ENCODE measurements around the gene PCNT.

The PCNT gene

DNA sequence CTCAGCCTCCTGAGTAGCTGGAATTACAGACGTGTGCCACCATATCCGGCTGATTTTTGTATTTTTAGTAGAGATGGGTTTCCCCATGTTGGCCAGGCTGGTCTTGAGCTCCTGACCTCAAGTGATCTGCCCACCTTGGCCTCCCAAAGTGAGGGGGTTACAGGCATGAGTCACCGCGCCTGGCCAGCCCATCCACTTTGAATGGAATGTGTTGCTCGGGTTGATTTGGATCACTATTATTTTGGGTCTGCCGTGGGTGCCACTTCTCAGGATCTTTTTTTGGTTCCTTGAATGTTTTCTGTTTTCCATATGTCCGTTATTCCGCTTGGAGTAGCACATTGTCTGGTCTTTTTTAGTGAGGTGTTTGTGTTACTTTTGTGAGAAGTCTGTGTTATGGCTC, 17.0 kb downstream of the PCNT start:
- no peak for DNase-seq (ENCODE audit: low read depth)

GRCh38 chr21:46344219-46344915, 20.4 kb downstream of the PCNT start:
- DNase-seq (ENCODE audit: low read depth), result no peak

GRCh38 chr21:46345861-46346260, 21.9 kb downstream of the PCNT start:
- DNase-seq (ENCODE audit: low read depth), result no peak

- DNase-seq (ENCODE audit: low read depth), result no peak
These were observed 22.6 kb downstream of the PCNT start for GRCh38 chr21:46346296-46347202.

DNA sequence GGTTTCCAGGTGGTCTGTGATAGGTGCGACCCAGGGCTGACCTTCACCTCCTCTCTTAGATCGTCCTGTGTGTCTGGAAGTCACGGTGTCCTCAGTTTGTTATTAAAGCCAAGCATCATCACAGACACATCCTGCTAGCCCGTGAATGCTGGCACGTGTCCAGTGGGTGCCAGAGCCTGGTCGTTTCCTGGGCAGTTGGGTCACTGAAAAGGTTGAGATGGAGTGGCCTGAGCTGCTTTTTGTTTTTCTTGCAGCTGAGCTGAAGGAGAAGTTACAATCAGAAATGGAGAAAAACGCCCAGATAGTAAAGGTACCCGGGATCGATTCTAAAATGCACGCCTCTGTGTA, 23.2 kb downstream of the PCNT start:
- no peak for DNase-seq (ENCODE audit: low read depth)

GRCh38 chr21:46347791-46348381, 23.9 kb downstream of the PCNT start:
- DNase-seq (ENCODE audit: low read depth), result no peak

DNA sequence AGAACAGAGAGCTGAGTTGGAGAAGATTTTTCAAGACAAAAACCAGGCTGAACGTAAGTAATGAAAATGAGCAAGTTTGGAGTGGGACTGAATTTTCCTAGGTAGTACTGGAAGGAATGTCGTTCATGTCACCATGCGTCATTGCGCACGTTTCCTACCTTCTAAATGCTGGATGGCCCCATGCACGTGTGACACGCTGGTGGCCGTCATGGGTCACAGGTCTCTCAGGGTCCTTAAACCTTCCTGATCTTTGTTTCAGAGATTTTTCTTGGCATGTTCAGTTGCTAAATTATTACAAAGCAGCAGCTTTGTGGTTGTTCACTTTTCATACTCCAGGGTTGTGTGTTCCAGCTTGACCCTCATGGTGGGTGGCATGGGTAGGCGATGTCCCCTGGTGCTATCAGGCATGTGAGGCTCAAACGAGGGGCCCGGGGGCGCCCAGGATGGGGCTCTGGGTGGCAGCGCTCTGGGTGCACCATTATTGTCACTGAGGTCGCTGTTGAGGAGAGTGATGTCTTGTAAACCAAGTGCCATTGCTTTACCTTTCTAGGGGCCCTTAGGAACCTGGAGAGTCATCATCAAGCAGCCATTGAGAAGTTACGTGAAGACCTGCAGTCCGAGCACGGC, 25.3 kb downstream of the PCNT start:
- DNase-seq (ENCODE audit: low read depth), result no peak

GRCh38 chr21:46350571-46350970, 26.6 kb downstream of the PCNT start:
- no peak for DNase-seq (ENCODE audit: low read depth)

DNA sequence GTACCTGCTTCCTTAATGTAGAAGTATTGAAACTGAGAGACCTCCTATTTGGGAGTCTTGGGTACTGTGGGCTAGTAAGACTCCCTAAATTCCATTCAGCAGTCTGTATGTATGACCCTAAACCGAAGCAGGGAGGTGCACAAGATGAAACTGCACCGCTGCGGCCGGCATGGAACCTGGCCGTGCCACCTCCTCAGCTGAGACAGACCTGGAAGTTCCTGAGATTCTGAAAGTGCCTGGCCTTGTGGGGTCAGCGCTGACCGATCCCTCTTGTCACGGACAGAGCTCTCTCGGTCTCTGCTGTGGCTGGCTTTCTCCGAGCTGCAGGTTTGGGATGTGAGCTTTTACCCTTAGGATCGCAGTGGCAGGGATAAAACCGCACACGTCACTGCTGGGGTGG, 27.0 kb downstream of the PCNT start:
- DNase-seq (ENCODE audit: low read depth), result no peak

GRCh38 chr21:46351476-46352163, 27.7 kb downstream of the PCNT start:
- no peak for DNase-seq (ENCODE audit: low read depth)

- no peak for DNase-seq (ENCODE audit: low read depth)
These were observed 28.2 kb downstream of the PCNT start for GRCh38 chr21:46352164-46352515.

DNA sequence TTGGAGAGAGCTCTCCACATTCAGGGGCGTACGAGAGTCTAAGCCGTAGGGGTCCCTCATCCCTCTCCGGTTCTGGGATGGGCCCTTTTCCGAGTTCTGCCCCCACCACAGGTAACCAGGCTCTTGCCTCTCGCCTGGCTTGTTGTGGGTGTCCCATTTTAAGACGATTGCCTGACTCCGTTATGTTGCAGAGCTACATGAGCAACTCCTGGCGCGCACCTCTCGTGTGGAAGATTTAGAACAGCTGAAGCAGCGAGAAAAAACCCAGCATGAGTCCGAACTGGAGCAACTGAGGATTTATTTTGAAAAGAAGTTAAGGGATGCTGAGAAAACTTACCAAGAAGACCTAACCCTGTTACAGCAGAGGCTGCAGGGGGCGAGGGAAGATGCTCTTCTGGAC, 29.0 kb downstream of the PCNT start:
- no peak for DNase-seq (ENCODE audit: low read depth)

- no peak for DNase-seq (ENCODE audit: low read depth)
These were observed 30.1 kb downstream of the PCNT start for GRCh38 chr21:46354046-46354445.

DNA sequence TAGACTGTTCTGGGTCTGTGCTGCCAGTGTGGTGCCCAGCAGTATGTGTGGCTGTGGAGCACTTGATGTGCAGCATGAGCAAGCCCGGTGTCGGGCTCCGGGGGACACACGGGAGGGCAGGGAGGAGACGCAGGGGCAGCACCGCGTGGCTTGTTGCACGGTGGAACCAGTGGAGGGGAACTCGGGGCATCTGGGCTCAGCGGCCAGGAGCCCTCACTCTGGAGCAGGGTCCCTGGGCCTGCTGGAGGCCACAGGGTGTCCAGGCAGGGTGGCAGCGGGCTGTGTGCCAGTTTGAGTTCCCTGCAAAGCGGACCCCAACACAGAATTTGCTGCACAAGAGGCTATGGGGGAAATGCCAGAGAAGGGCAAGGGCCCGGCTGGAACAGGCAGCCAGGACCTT, 30.6 kb downstream of the PCNT start:
- DNase-seq (ENCODE audit: low read depth), result no peak

DNA sequence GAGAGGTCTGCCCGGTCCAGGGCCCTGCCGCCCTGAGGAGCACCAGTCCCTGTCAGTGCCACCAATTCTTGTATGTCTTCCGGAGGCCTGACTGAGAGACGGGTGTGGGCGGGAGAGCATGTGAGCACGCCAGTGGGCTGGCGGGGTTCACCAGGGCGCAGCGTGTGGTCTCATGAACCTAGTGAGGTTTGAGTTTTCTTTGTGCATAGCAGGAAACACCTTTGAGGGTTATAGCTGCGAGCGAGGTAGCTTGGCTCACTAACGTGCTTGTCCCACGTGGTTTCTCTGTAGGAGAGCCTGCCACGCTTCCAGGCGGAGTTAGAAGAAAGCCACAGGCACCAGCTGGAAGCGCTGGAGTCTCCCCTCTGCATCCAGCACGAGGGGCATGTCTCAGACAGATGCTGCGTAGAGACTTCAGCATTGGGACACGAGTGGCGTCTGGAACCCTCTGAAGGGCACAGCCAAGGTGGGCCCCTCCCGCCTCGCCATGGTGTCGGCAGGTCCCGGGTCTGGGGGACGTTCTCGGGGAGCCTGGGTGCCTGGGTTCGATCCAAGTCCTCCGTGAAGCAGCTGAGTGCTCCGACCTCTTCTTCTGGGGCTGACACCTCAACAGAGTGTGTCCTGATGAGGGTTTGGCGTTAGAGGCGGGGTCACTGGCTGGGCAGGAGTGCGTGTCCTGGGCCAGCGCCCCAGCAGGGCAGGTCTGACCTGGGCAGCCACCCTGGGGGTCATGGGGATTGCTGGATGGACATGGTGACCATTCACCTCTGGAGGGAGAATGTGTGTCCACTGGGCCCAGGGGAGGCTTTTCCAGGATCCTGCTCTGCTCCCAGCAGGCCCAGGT, 31.4 kb downstream of the PCNT start:
- DNase-seq (ENCODE audit: low read depth), result peak; percentile 7

- DNase-seq (ENCODE audit: low read depth), result no peak
These were observed 32.0 kb downstream of the PCNT start for GRCh38 chr21:46356005-46356338.

DNA sequence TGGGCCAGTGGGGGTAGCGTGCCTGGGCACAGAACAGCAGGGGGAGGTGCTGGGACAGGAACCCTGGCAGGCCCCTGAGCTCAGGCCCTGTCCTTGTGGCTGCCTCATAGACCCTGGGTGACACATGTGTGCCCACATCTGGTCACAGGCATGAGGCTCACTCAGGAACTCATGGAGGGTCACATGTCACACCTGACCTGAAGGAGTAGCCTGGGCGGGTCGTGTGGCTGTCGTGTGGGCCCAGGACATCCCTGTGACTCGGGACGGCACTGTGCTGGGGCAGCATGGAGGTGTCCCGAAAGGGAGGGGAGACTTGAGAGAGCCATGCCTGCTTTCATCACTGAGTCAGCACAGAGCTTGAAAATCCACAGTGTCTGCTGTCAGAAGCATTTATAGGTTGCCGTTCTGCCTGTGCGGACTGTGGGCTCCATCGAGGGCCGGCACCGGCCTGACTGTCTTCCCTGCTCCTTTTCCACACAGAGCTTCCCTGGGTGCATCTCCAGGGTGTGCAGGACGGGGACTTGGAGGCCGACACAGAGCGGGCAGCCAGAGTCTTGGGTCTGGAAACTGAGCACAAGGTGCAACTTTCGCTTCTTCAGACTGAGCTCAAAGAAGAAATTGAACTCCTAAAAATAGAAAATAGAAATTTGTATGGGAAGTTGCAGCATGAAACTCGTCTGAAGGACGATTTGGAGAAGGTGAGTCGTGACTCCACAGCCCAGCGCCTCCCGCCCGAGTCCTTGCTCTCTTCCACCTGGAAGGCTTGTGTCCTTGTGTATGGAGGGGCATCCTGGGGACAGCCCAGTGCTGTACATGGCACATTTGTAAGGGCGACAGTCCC, 32.8 kb downstream of the PCNT start:
- no peak for DNase-seq (ENCODE audit: low read depth)

DNA sequence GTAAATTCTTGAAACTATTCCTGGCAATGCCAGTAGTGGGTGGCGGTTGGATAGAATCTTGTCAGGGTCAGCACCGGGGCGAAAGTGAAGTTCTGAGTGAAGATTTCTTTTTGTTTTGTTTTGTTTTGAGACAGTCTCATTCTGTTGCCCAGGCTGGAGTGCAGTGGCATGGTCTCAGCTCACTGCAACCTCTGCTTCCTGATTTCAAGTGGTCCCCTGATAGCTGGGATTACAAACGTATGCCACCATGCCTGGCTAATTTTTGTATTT, 33.3 kb downstream of the PCNT start:
- no peak for DNase-seq (ENCODE audit: low read depth)

GRCh38 chr21:46357684-46358425, 33.9 kb downstream of the PCNT start:
- no peak for DNase-seq (ENCODE audit: low read depth)

DNA sequence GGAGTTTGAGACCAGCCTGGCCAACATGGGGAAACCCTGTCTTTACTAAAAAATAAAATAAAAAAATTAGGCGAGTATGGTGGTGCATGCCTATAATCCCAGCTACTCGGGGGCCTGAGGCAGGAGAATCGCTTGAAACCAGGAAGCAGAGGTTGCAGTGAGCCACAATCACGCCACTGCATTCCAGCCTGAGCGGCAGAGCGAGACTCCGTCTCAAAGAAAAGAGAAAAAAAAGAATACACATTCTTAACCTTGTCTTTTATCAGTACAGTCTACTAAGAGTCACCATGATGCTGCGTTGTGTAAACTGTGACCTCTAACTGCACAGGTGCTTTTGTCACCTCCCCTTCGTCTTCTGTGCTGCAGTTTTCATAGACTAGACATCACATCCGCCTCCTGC, 37.2 kb downstream of the PCNT start:
- no peak for DNase-seq (ENCODE audit: low read depth)

Data from stimulated activated CD8-positive, alpha-beta memory T cell treated with anti-CD3 and anti-CD28 coated beads, Interleukin-12 subunit alpha, Interleukin-12 subunit beta, amount 100 ng/mL, for 4 hours (primary cell).